CMK (cell line): ENCODE results near the gene APCDD1.
A peak's percentile ranks its signal among the peaks of the same experiment; 100 is the strongest.

Experiments
- DNase-seq: peaks from one replicate; pipeline ENCODE4 v3.0.0-alpha.2; 2010; ENCODE audit warnings: low read depth

Gene APCDD1

GRCh38 chr18:10453806-10454680, at the start of gene APCDD1:
Gene APCDD1 (plus strand): TSS chr18:10454635. CDS start chr18:10454982, 347 bp downstream.
- DNase-seq: no peak

- no peak for DNase-seq
Measured at GRCh38 chr18:10405014-10405493, 49.4 kb upstream of the APCDD1 start.

- no peak for DNase-seq
Measured at GRCh38 chr18:10405816-10406663, 48.4 kb upstream of the APCDD1 start.

DNA sequence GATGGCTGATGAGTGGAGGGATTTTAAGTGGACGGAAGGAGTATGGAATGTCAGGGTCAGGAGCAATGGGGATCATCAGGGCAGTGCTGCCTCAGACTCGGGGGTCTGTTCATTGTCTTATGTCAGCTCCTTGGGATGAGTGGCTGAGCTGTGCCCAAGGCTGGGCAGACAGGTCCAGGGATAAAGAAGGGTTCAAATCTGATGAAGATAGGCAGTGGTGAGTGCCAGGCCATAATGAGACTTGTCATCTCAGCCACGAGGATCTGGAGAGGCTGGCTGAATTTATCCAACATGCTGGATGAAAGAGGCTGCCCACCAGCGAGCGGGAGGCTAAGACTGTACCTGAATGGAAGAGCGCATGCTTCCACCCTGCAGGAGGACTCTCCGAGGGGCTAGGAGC, 46.3 kb upstream of the APCDD1 start:
- no peak for DNase-seq

GRCh38 chr18:10409041-10409440, 45.4 kb upstream of the APCDD1 start:
- no peak for DNase-seq

GRCh38 chr18:10410472-10411308, 43.7 kb upstream of the APCDD1 start:
- no peak for DNase-seq

- DNase-seq: no peak
Measured at GRCh38 chr18:10412933-10413332, 41.5 kb upstream of the APCDD1 start.

DNA sequence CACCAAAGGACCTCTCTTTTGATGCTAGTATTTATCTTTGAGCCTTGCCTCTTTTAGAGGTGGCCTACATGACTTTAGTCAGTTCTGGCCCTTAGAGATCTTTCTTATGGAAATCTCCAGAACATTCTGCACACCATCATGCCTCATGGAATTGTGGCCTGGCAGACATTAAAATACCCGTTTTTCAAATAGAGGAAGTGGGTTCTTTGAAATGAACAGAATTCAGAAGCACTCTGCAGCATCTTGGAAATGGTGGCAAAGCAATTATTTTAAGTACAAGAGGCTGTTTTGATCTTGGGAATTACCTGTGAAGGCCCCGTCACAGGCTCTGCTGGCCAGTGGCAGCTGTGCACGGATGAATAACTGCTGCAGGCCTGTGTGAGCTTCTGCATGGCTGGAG, 40.7 kb upstream of the APCDD1 start:
- DNase-seq: no peak

- peak; percentile 53 for DNase-seq
Measured at GRCh38 chr18:10414293-10414842, 40.1 kb upstream of the APCDD1 start.

GRCh38 chr18:10416065-10416464, 38.4 kb upstream of the APCDD1 start:
- DNase-seq: no peak

GRCh38 chr18:10417191-10417590, 37.2 kb upstream of the APCDD1 start:
- no peak for DNase-seq

DNA sequence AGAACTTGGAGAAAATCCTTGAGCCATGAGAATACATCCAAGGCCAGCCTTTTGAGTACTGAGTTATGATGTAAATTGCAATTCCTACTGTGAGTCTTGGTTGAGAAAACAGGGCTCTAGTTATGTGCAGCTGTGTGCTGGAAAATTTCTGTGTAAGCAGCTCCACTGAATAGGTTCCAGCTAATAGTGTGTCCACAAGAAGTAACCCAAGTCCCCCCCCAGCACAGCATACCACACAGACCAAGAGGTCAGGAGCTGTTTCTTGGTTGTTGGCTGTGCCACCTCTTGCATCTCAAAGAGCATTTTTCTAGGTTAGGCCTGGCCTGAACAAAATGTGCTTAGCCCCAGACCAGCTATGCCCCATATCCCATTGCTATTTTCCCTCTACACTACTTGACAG, 36.8 kb upstream of the APCDD1 start:
- no peak for DNase-seq

- DNase-seq: no peak
Measured at GRCh38 chr18:10418836-10419235, 35.6 kb upstream of the APCDD1 start.

- no peak for DNase-seq
Measured at GRCh38 chr18:10419420-10420103, 34.9 kb upstream of the APCDD1 start.

DNA sequence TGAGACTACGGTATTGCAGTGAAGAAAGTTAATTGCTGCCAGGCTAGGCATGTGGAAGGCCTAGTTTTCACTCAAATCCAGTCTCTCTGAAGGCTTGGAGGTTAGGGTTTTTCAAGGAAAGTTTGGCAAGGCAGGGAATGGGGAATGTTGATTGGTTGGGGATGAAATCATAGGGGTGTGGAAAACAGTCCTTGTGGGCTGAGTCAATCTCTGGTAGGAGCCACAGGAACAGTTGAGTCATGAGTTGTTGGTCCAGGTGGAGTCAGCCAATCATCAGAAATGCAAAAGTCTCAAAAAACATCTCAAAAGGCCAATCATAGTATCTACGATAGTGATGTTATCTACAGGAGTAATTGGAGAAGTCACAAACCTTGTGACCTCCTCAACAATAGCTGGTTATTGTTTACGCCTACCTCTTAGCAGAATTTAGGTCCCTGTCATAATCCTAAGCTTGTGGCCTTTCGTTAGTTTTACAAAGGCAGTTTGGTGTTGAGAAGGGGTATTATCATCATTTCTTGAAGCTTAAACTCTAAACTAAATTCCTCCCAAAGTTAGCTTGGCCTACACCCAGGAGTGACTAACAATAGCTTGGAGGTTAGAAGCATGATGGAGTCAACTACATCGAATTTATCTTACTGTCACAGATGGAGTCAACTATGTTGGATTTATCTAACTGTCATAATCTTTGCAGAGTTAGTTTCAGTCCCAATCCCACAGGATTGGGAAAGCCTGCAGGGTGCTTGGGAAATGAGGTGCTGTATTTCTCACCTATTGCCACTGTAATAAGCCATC, 33.7 kb upstream of the APCDD1 start:
- no peak for DNase-seq

DNA sequence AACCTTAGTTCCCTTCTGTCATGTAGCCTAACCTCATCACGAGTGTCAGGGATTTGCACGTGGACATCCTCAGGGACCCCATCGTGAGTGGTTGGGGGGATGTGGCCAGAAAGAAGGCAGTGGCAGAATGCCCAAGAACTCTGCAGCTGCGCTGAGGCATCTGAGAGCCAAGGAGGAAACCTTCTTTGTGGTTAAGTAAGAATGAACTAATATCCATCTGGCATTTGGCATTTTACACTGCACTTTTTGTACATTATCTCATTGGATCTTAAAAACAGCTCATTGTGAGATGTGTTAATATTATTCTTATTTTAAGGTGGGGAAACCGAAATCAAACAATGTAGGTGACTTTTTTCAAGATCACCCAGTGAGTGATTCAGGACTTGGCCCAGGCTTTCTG, 32.6 kb upstream of the APCDD1 start:
- DNase-seq: no peak

- no peak for DNase-seq
Measured at GRCh38 chr18:10422731-10423130, 31.7 kb upstream of the APCDD1 start.

- DNase-seq: no peak
Measured at GRCh38 chr18:10424585-10425307, 29.7 kb upstream of the APCDD1 start.

GRCh38 chr18:10430677-10431076, 23.8 kb upstream of the APCDD1 start:
- no peak for DNase-seq

GRCh38 chr18:10431680-10432079, 22.8 kb upstream of the APCDD1 start:
- no peak for DNase-seq
